ENCODE data around the gene GTPBP2. TPM values are rescaled to one million over a fixed set of nuclear protein-coding genes. Genes with fewer than 3 reads are reported as not detected.
A peak's percentile ranks its signal among the peaks of the same experiment; 100 is the strongest.

GTPBP2 gene
- total RNA-seq, 1 experiment from 2014 or later: 277 TPM

GRCh38 chr6:43610431-43610830, 18.6 kb downstream of the GTPBP2 start:
- H3K4me1 Mint-ChIP-seq (ENCODE audit: insufficient read depth, unreplicated experiment): peaks cover 8% of the 10 kb centered on the region
- no peak for DNase-seq (ENCODE audit: unreplicated experiment)
- intact Hi-C loops (cut with micrococcal nuclease): no loop called here
- H3K27me3 Mint-ChIP-seq (ENCODE audit: insufficient read depth, unreplicated experiment): no peaks in the 10 kb centered on the region
- H3K9me3 Mint-ChIP-seq (ENCODE audit: unreplicated experiment): no peaks in the 10 kb centered on the region
- ChIA-PET POLR2A (interaction anchor here (0.6 to 3.1 kb wide), 3 partner anchors 16 to 776 kb away, joined by 3 to 13 read pairs (median 7); partner anchors contain the start of gene MAD2L1BP), CTCF (interaction anchor here (0.7 to 3.1 kb wide), 3 partner anchors 13 to 31 kb away, joined by 4 to 37 read pairs (median 6); no protein-coding TSS in a partner anchor)
- H3K36me3 Mint-ChIP-seq (ENCODE audit: insufficient read depth, unreplicated experiment): peaks cover 97% of the 10 kb centered on the region
- BruUV-seq (replicated peaks): no TSS peak
- TF ChIP-seq, protein P1, sequence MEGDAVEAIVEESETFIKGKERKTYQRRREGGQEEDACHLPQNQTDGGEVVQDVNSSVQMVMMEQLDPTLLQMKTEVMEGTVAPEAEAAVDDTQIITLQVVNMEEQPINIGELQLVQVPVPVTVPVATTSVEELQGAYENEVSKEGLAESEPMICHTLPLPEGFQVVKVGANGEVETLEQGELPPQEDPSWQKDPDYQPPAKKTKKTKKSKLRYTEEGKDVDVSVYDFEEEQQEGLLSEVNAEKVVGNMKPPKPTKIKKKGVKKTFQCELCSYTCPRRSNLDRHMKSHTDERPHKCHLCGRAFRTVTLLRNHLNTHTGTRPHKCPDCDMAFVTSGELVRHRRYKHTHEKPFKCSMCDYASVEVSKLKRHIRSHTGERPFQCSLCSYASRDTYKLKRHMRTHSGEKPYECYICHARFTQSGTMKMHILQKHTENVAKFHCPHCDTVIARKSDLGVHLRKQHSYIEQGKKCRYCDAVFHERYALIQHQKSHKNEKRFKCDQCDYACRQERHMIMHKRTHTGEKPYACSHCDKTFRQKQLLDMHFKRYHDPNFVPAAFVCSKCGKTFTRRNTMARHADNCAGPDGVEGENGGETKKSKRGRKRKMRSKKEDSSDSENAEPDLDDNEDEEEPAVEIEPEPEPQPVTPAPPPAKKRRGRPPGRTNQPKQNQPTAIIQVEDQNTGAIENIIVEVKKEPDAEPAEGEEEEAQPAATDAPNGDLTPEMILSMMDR (IDR thresholded peaks at IDR 0.05; ENCODE audit: unreplicated experiment): no peak
- H3K27ac Mint-ChIP-seq (ENCODE audit: low read depth, unreplicated experiment): no peak overlapping the region
- H3K4me3 Mint-ChIP-seq (ENCODE audit: unreplicated experiment): no peak overlapping the region

DNA sequence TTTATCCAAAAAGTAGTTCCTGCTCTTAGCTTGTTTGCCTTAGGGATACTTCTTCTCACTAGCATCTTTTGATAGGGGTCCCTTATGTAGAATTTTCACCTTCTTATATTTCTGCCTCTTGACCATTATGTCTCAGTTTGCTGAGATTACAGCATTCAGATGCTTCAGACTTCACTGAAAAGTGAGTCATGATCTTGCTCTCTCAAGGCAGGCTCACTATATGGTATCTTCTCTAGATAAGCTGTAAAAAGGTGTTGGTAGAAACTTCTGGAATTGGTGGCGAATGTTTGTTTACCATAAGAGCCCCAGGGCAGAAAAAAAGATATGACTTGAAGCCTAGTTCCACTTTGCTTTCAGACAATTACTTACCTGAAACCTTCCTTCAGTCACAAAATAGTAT, 19.7 kb downstream of the GTPBP2 start:
- TF ChIP-seq, protein P1 (IDR thresholded peaks at IDR 0.05; ENCODE audit: unreplicated experiment): no peak
- Mint-ChIP-seq H3K4me1 (ENCODE audit: insufficient read depth, unreplicated experiment) (peaks cover 9% of the 10 kb centered on the region), H3K27ac (ENCODE audit: low read depth, unreplicated experiment) (no peak overlapping the region), H3K9me3 (ENCODE audit: unreplicated experiment) (no peaks in the 10 kb centered on the region), H3K36me3 (ENCODE audit: insufficient read depth, unreplicated experiment) (peaks cover 97% of the 10 kb centered on the region), H3K27me3 (ENCODE audit: insufficient read depth, unreplicated experiment) (no peaks in the 10 kb centered on the region), H3K4me3 (ENCODE audit: unreplicated experiment) (no peak overlapping the region)
- no TSS peak for BruUV-seq (replicated peaks)
- intact Hi-C loops (cut with micrococcal nuclease): no loop called here
- POLR2A ChIA-PET: interaction anchor here (1.6 to 3.1 kb wide), 2 partner anchors 17 to 30 kb away, joined by 5 to 13 read pairs; no protein-coding TSS in a partner anchor
- no peak for DNase-seq (ENCODE audit: unreplicated experiment)
- CTCF ChIA-PET: interaction anchor here (0.6 to 3.1 kb wide), 9 partner anchors 9 to 483 kb away, joined by 3 to 37 read pairs (median 5); partner anchors contain the start of genes GTPBP2 and RSPH9

DNA sequence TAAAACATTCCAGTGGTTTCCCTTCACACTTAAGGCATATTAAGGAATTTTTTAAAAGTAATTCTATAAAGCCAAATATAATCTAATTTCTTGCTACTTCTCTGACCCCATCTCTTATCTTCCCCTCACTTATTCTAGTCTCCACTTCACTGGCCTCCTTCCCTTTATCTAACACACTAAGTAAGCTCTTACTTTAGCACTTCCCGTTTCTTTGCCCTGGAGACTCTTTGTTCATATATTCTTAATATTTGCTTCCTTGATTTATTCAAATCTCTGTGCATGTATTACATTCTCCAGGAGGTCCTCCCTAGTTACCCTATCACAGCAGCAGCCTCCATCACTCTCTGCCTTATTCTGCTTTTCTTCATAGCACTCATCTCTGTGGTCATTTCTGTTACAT, 20.3 kb downstream of the GTPBP2 start:
- Mint-ChIP-seq H3K4me3 (ENCODE audit: unreplicated experiment) (no peak overlapping the region), H3K9me3 (ENCODE audit: unreplicated experiment) (no peaks in the 10 kb centered on the region), H3K27me3 (ENCODE audit: insufficient read depth, unreplicated experiment) (no peaks in the 10 kb centered on the region), H3K4me1 (ENCODE audit: insufficient read depth, unreplicated experiment) (peaks cover 15% of the 10 kb centered on the region), H3K36me3 (ENCODE audit: insufficient read depth, unreplicated experiment) (peaks cover 97% of the 10 kb centered on the region), H3K27ac (ENCODE audit: low read depth, unreplicated experiment) (no peak overlapping the region)
- ChIA-PET CTCF (interaction anchor here (0.6 to 3.1 kb wide), 19 partner anchors 9 to 785 kb away, joined by 3 to 37 read pairs (median 4); partner anchors contain the start of genes GTPBP2 and RSPH9), POLR2A (interaction anchor here (0.5 to 1.7 kb wide), 8 partner anchors 9 to 67 kb away, joined by 3 to 10 read pairs (median 4); partner anchors contain the start of gene GTPBP2)
- intact Hi-C loops (cut with micrococcal nuclease): no loop called here
- DNase-seq (ENCODE audit: unreplicated experiment): no peak
- no TSS peak for BruUV-seq (replicated peaks)
- TF ChIP-seq, protein P1 (IDR thresholded peaks at IDR 0.05; ENCODE audit: unreplicated experiment): no peak

DNA sequence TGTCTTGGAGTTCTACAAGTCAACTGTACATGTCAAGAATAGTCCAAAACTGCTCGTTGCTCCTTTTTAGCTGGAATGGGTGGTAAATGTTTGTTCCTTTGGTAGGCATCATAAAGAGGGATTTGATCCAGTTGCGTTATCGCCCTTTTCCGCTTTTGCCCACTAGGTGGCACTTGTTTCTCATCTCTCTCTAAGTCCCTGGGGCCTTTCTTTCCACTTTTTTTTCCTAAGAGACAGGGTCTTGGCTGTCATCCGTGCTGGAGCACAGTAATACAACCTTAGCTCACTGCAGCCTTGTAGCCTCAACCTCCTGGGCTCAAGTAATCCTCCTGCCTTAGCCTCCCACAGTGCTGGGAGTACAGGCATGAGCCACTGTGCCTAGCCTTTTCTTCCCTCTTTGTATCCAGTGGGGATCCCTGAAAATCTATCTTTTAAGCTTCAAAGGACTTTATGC, 20.7 kb downstream of the GTPBP2 start:
- peak; percentile 77 for DNase-seq (ENCODE audit: unreplicated experiment)
- no peak overlapping the region for H3K27ac Mint-ChIP-seq (ENCODE audit: low read depth, unreplicated experiment)
- intact Hi-C loops (cut with micrococcal nuclease): no loop called here
- no peak overlapping the region for H3K4me3 Mint-ChIP-seq (ENCODE audit: unreplicated experiment)
- TF ChIP-seq, protein P1 (IDR thresholded peaks at IDR 0.05; ENCODE audit: unreplicated experiment): peak; percentile 84
- ChIA-PET CTCF (interaction anchor here (0.5 to 3.1 kb wide), 24 partner anchors 9 to 785 kb away, joined by 3 to 37 read pairs (median 4); partner anchors contain the start of genes GTPBP2 and RSPH9), POLR2A (interaction anchor here (0.5 to 1.7 kb wide), 11 partner anchors 10 to 477 kb away, joined by 3 to 10 read pairs (median 4); partner anchors contain the start of gene GTPBP2)
- H3K36me3 Mint-ChIP-seq (ENCODE audit: insufficient read depth, unreplicated experiment): peaks cover 97% of the 10 kb centered on the region
- BruUV-seq (replicated peaks): no TSS peak
- peaks cover 15% of the 10 kb centered on the region for H3K4me1 Mint-ChIP-seq (ENCODE audit: insufficient read depth, unreplicated experiment)
- H3K27me3 Mint-ChIP-seq (ENCODE audit: insufficient read depth, unreplicated experiment): no peaks in the 10 kb centered on the region
- H3K9me3 Mint-ChIP-seq (ENCODE audit: unreplicated experiment): no peaks in the 10 kb centered on the region
